Measurements from ENCODE around the gene PTPN9. TPM values are rescaled to one million over a fixed set of nuclear protein-coding genes. Genes with fewer than 3 reads are reported as not detected.

The PTPN9 gene
- total RNA-seq, 4 donors from 2014 or later, result 5.6 to 33.0 (median 18.9) TPM

DNA sequence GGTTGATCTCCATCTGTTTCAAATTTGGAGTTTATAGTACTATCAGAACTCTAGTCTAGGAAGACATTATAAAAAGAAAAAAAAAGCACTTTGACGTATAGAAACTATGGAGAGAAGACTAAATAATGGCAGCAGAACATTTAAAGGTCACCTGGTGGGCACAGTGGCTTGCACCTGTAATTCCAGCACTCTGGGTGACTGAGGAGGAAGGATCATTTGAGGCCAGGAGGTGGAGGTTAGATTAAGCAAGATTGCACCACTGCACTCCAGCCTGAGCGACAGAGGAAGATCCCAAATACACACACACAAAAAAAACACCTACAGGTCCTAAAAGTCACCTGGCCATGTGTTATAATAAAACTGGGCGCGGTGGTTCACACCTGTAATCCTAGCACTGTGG, 141.4 kb downstream of the PTPN9 start:
- no peaks in the 10 kb centered on the region for H3K27me3 ChIP-seq
- no peaks in the 10 kb centered on the region for H3K36me3 ChIP-seq
- no peaks in the 10 kb centered on the region for H3K4me1 ChIP-seq
- TF ChIP-seq, protein P1, sequence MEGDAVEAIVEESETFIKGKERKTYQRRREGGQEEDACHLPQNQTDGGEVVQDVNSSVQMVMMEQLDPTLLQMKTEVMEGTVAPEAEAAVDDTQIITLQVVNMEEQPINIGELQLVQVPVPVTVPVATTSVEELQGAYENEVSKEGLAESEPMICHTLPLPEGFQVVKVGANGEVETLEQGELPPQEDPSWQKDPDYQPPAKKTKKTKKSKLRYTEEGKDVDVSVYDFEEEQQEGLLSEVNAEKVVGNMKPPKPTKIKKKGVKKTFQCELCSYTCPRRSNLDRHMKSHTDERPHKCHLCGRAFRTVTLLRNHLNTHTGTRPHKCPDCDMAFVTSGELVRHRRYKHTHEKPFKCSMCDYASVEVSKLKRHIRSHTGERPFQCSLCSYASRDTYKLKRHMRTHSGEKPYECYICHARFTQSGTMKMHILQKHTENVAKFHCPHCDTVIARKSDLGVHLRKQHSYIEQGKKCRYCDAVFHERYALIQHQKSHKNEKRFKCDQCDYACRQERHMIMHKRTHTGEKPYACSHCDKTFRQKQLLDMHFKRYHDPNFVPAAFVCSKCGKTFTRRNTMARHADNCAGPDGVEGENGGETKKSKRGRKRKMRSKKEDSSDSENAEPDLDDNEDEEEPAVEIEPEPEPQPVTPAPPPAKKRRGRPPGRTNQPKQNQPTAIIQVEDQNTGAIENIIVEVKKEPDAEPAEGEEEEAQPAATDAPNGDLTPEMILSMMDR (IDR thresholded peaks at IDR 0.05), result no peak
- no peak for TF ChIP-seq POLR2A (IDR thresholded peaks at IDR 0.05)
- H3K4me3 ChIP-seq, result no peak overlapping the region
- intact Hi-C loops (cut with DNase I; ENCODE audit: low total_unique reads), result no loop called here
- no peak for DNase-seq
- no peaks in the 10 kb centered on the region for H3K9me3 ChIP-seq
- H3K27ac ChIP-seq, result no peak overlapping the region

DNA sequence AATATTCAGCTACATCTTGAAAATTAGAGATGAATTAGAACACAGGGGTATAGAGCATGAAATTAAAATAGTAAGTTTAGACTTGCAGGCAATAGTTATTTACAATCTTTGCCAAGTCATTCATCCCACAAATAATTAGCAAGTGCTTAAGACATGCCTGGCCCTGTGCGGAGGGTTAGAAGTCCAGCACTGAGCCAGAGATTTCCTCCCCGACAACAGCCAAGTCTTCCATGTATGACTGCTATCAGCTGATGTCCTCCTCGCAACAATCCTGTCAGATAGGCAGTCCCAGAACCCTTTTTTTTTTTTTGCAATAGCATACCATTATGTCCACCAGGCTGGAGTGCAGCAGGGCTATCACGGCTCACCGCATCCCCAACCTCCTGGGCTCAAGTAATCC, 142.2 kb downstream of the PTPN9 start:
- no peak for DNase-seq
- no peaks in the 10 kb centered on the region for H3K4me1 ChIP-seq
- no peaks in the 10 kb centered on the region for H3K9me3 ChIP-seq
- no peak overlapping the region for H3K27ac ChIP-seq
- no peaks in the 10 kb centered on the region for H3K27me3 ChIP-seq
- intact Hi-C loops (cut with DNase I; ENCODE audit: low total_unique reads), result no loop called here
- H3K36me3 ChIP-seq, result no peaks in the 10 kb centered on the region
- no peak overlapping the region for H3K4me3 ChIP-seq
- TF ChIP-seq, protein P1 (IDR thresholded peaks at IDR 0.05), result no peak
- no peak for TF ChIP-seq POLR2A (IDR thresholded peaks at IDR 0.05)

DNA sequence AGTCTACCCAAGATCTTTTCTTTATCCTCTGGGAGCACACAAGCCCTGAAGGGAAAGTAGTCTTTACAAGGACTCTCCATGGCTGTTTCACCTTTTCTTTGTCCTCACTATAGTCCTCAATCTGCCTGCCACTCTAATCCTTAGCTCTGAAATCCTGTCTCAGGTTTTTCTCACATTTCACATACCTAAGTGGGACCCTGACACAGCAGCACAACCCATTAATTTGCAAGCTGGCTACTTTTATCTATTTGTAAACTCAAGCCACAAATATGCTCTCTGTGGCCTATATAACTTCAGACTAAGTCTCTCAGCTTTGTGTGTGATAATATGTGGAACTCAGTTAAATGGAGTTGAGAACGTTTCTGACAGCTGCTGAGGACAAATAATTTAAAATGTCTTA, 147.4 kb downstream of the PTPN9 start:
- TF ChIP-seq POLR2A (IDR thresholded peaks at IDR 0.05), result no peak
- TF ChIP-seq, protein P1 (IDR thresholded peaks at IDR 0.05), result no peak
- intact Hi-C loops (cut with DNase I; ENCODE audit: low total_unique reads), result no loop called here
- H3K36me3 ChIP-seq, result no peaks in the 10 kb centered on the region
- no peak overlapping the region for H3K4me3 ChIP-seq
- no peak for DNase-seq
- H3K4me1 ChIP-seq, result no peaks in the 10 kb centered on the region
- no peak overlapping the region for H3K27ac ChIP-seq
- no peaks in the 10 kb centered on the region for H3K9me3 ChIP-seq
- H3K27me3 ChIP-seq, result no peaks in the 10 kb centered on the region

DNA sequence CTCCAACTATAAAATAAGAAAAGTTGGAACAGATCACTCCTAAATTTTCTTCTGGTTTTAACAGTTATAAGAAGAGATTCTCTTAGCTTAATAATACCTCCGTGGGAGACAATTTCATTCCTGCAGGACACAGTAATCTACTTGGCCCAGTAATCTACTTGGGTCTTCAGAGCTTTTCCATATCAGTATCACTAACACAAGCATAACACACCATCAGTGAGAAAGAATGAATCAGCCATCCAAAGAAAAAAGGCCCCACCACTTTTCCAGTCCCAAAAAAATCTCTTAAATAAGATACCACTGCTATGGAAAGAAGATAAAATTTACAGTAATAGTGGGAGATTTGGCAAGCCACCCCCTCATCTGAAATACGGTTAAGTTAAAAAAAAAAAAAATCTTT, 147.8 kb downstream of the PTPN9 start:
- intact Hi-C loops (cut with DNase I; ENCODE audit: low total_unique reads), result no loop called here
- Histone ChIP-seq H3K27me3 (no peaks in the 10 kb centered on the region), H3K4me3 (no peak overlapping the region), H3K9me3 (no peaks in the 10 kb centered on the region), H3K27ac (no peak overlapping the region), H3K4me1 (no peaks in the 10 kb centered on the region), H3K36me3 (no peaks in the 10 kb centered on the region)
- TF ChIP-seq, protein P1 (IDR thresholded peaks at IDR 0.05), result no peak
- no peak for TF ChIP-seq POLR2A (IDR thresholded peaks at IDR 0.05)
- DNase-seq, result no peak

DNA sequence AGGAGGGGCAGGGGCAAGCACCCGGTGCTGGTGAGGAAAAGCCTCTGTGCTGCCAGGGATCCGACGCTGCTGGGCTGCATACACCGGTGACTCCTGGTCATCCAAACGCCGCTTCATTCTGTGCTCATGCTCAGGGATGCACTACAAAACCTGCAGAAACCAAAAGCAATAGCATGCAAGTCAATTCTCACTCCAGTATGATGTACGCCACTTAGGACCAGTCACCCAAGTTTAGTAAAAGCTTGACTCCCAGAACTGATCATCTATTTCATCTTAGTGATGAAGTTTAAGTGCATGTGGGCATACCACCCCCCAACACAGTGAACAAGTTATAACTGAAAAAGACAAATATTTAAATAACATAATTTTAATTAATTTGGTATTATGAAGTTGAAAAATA, 148.9 kb downstream of the PTPN9 start:
- Histone ChIP-seq H3K4me1 (no peaks in the 10 kb centered on the region), H3K4me3 (no peak overlapping the region), H3K27me3 (no peaks in the 10 kb centered on the region), H3K9me3 (no peaks in the 10 kb centered on the region), H3K27ac (no peak overlapping the region), H3K36me3 (no peaks in the 10 kb centered on the region)
- intact Hi-C loops (cut with DNase I; ENCODE audit: low total_unique reads), result no loop called here
- TF ChIP-seq, protein P1 (IDR thresholded peaks at IDR 0.05), result no peak
- TF ChIP-seq POLR2A (IDR thresholded peaks at IDR 0.05), result no peak
- no peak for DNase-seq
